OCI-LY7 (cell line): Measurements from ENCODE around the gene FGF3. TPM values are rescaled to one million over a fixed set of nuclear protein-coding genes. Genes with fewer than 3 reads are reported as not detected.

Source experiments
- BruUV-seq: library from RNA; stranded (reverse); fragments of 400-500 nt; replicated peaks from 2 replicates; lab custom pipeline; 2021; lab: Mats Ljungman, UMichigan
- CTCF ChIA-PET: fragments of 300-600 bp; sonication (Branson Sonifier 250); formaldehyde crosslinking; loops from one replicate; lab custom pipeline; 2022; ENCODE audit warnings: antibody characterized with exemption; ENCODE audit not compliant: unreplicated experiment; lab: Charles Lee
- POLR2A ChIA-PET: fragments of 300-600 bp; sonication (Branson Sonifier 250); formaldehyde crosslinking; loops from one replicate; lab custom pipeline; 2022; ENCODE audit warnings: antibody characterized with exemption; lab: Charles Lee
- DNase-seq: peaks from one replicate; pipeline ENCODE4 v3.0.0-alpha.2; 2015; ENCODE audit warnings: low spot score
- H2AFZ ChIP-seq: fragments of 200-600 bp; sonication (generic), shearing (Covaris generic); 2 replicates; pipeline ENCODE4 v1.6.1; 2014; ENCODE audit warnings: mild to moderate bottlenecking, antibody characterized with exemption, low read length, moderate library complexity
- H3K27ac ChIP-seq: fragments of 200-600 bp; sonication (generic); 2 replicates; pipeline ENCODE4 v1.5.1; 2014; ENCODE audit warnings: mixed run types, low read depth, mild to moderate bottlenecking, moderate library complexity, low read length, inconsistent platforms; ENCODE audit not compliant: poor library complexity, severe bottlenecking
- H3K36me3 ChIP-seq: fragments of 200-600 bp; sonication (generic); 2 replicates; pipeline ENCODE4 v1.6.1; 2014; ENCODE audit warnings: mild to moderate bottlenecking, antibody characterized with exemption, low read length, moderate library complexity, mixed read lengths; ENCODE audit not compliant: insufficient read depth
- H3K4me1 ChIP-seq: fragments of 200-600 bp; sonication (generic); 2 replicates; pipeline ENCODE4 v1.5.1; 2014; ENCODE audit warnings: mild to moderate bottlenecking, low read length; ENCODE audit not compliant: insufficient read depth, poor library complexity, severe bottlenecking
- H3K4me2 ChIP-seq: fragments of 200-600 bp; sonication (generic); 2 replicates; pipeline ENCODE4 v1.6.1; 2014; ENCODE audit warnings: mild to moderate bottlenecking, low read length
- H3K4me3 ChIP-seq: fragments of 200-600 bp; sonication (generic); 2 replicates; pipeline ENCODE4 v1.5.1; 2014; ENCODE audit warnings: mild to moderate bottlenecking, low read depth, low read length; ENCODE audit not compliant: poor library complexity, severe bottlenecking
- H3K79me2 ChIP-seq: fragments of 200-600 bp; sonication (generic); 2 replicates; pipeline ENCODE4 v1.6.1; 2016; ENCODE audit warnings: low read depth, mild to moderate bottlenecking, low read length, moderate library complexity, mixed read lengths; ENCODE audit not compliant: insufficient read depth
- H3K9me2 ChIP-seq: fragments of 200-600 bp; sonication (generic); 2 replicates; pipeline ENCODE4 v1.6.1; 2016; ENCODE audit warnings: mild to moderate bottlenecking, low read length, mixed read lengths; ENCODE audit not compliant: insufficient read depth
- H3K9me3 ChIP-seq: fragments of 200-600 bp; sonication (generic); 2 replicates; pipeline ENCODE4 v1.6.1; 2014; ENCODE audit warnings: mild to moderate bottlenecking, mixed run types, low read length, mixed read lengths
- H4K20me1 ChIP-seq: fragments of 200-600 bp; sonication (generic); 2 replicates; pipeline ENCODE4 v1.6.1; 2014; ENCODE audit warnings: mild to moderate bottlenecking, antibody characterized with exemption, low read length, moderate library complexity, mixed read lengths; ENCODE audit not compliant: insufficient read depth
- CTCF ChIP-seq: fragments of 200-600 bp; sonication (generic); conservative IDR thresholded peaks from 2 replicates; pipeline ENCODE4 v1.5.1; 2014; ENCODE audit warnings: mild to moderate bottlenecking, antibody characterized with exemption, low read length, moderate library complexity, mixed read lengths
- EZH2phosphoT487 ChIP-seq: fragments of 200-600 bp; sonication (generic); IDR thresholded peaks from 2 replicates; pipeline ENCODE4 v1.6.1; 2018; ENCODE audit warnings: low read depth, borderline replicate concordance, mild to moderate bottlenecking, mixed run types, antibody characterized with exemption, low read length, moderate library complexity, mixed read lengths
- intact Hi-C: fragments of 100-400 bp; cut with micrococcal nuclease; formaldehyde crosslinking; loops from one replicate; pipeline ENCODE4 v1.10.0; 2022; ENCODE audit not compliant: unreplicated experiment
- total RNA-seq, 2 experiments: library from RNA; depleted of rRNA in 1 of 2; stranded (reverse); fragments of >200 nt in 1 of 2; shearing (Covaris generic) in 1 of 2; gene quantifications; 2 replicates each; pipeline ENCODE4 v1.2.3, GENCODE V29; 2014 to 2022

Gene FGF3
- total RNA-seq, 2 experiments from 2014 or later: not detected

DNA sequence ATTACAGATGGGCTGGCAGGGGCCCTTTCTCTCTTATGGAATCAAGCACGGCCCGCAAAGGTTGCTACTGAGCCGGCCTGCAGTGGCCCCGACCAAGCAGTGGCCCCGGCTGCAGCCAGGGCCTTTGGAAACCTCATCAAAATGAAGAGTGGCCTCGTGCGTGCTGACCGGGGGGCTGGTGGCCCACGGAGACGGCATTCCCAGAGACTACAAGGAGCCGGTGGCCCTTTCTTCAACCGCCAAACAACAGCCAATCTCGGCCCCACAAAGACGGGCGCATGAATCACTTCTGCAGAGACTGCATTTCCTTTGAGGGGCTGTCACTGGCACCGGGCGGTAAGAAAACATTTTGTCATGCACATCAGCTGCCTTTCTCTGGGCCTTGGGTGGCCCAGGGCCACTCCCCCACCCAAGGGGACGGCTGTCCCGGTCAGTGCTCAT lies 43.1 kb upstream of the FGF3 start:
- H3K4me2 ChIP-seq: no peak overlapping the region
- H3K36me3 ChIP-seq: no peaks in the 10 kb centered on the region
- no peaks in the 10 kb centered on the region for H4K20me1 ChIP-seq
- no peaks in the 10 kb centered on the region for H3K4me1 ChIP-seq
- no peaks in the 10 kb centered on the region for H3K79me2 ChIP-seq
- H2AFZ ChIP-seq: no peak overlapping the region
- TF ChIP-seq EZH2phosphoT487: no peak
- ChIA-PET POLR2A (interaction anchor here (0.7 kb wide), 1 partner anchor 80 kb away, joined by 3 read pairs; no protein-coding TSS in a partner anchor), CTCF (no interaction called here)
- H3K27ac ChIP-seq: no peak overlapping the region
- no TSS peak for BruUV-seq
- H3K4me3 ChIP-seq: no peak overlapping the region
- H3K9me2 ChIP-seq: no peaks in the 10 kb centered on the region
- no peaks in the 10 kb centered on the region for H3K9me3 ChIP-seq
- intact Hi-C loops: no loop called here
- DNase-seq: no peak

- Histone ChIP-seq H3K4me1 (no peaks in the 10 kb centered on the region), H4K20me1 (no peaks in the 10 kb centered on the region), H2AFZ (no peak overlapping the region), H3K9me2 (no peaks in the 10 kb centered on the region), H3K79me2 (no peaks in the 10 kb centered on the region), H3K27ac (no peak overlapping the region), H3K4me3 (no peak overlapping the region), H3K36me3 (no peaks in the 10 kb centered on the region), H3K4me2 (no peak overlapping the region), H3K9me3 (no peaks in the 10 kb centered on the region)
- POLR2A ChIA-PET: no interaction called here
- DNase-seq: no peak
- intact Hi-C loops: no loop called here
- no TSS peak for BruUV-seq
- TF ChIP-seq EZH2phosphoT487 (no peak), CTCF (no peak)
- CTCF ChIA-PET: no interaction called here
Observed at GRCh38 chr11:69861901-69862300, 42.7 kb upstream of the FGF3 start.

- no peak for DNase-seq
- Histone ChIP-seq H3K79me2 (no peaks in the 10 kb centered on the region), H4K20me1 (no peaks in the 10 kb centered on the region), H3K9me2 (no peaks in the 10 kb centered on the region), H3K4me1 (no peaks in the 10 kb centered on the region), H3K27ac (no peak overlapping the region), H2AFZ (no peak overlapping the region), H3K36me3 (no peaks in the 10 kb centered on the region), H3K4me2 (no peak overlapping the region), H3K9me3 (no peaks in the 10 kb centered on the region), H3K4me3 (no peak overlapping the region)
- POLR2A ChIA-PET: no interaction called here
- CTCF ChIA-PET: no interaction called here
- TF ChIP-seq CTCF (no peak), EZH2phosphoT487 (no peak)
- intact Hi-C loops: no loop called here
- BruUV-seq: no TSS peak
Observed at GRCh38 chr11:69860796-69861445, 41.7 kb upstream of the FGF3 start.
